ENCODE results near the gene ELK1.

The ELK1 gene

DNA sequence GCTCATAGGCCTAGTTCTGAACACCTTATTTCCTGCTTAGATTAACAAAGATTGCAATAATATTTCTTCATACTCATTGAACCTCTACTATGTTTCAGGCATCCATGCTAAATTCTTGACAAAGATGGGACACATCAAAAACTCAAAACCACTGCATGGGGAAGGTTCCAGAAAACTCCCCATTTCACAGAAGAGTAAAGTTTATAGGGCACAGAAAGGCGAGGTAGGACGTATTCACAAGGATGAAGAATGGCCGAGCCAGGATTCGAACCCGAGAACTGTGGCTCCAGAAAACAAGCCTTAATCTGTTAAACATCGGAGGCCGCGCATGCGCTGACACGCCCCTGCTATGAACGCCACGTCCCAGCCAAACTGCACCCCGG is 7.9 kb upstream of the ELK1 start:
- Mint-ChIP-seq H3K4me3 (peak overlapping the region; percentile 82), H3K27ac (peak overlapping the region; percentile 95), H3K36me3 (peaks cover 22% of the 10 kb centered on the region), H3K4me1 (peaks cover 29% of the 10 kb centered on the region), H3K27me3 (no peaks in the 10 kb centered on the region), H3K9me3 (no peaks in the 10 kb centered on the region)
- ATAC-seq = no peak

DNA sequence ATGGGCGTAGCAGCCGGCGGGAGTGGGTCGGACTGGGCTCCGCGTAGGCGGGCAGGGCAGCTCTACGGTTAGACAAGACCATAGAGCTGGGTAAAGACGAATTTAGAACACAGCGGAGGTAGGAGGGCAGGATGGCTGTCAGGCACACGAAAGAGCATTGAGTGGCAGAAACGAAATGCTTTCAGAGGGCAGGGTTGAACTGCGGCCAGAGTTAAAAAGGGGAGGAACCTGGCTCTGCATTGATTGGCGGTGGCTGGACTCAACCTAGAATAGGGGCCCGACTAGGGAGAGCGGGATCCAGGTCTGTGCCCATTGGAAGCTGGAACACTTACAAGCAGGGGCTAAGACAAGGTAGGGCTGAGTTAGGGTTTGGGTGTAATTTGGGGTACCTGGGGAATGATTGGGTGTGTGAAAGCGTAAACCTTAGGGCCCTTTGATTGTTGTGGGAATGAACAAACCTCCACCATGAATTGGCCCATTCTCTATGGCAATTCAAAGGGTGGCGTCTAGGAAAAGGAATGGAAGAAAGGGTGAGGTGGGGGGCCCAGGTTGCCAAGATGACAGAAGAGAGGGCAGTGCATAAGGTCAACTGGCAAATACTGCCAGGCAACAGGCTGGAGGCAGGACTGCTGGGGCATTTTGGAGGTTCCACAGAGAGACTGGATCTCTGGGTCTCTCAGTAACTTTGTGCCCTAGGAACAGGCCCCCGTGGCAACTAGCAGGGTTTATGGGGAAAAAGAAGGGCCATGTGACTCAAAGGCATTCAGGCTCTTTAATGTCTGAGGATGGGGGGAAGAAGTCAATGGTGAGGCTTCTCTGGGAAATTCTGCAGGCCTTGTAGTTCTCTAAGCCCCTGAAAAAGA is 911 bp upstream of the ELK1 start:
- no peaks in the 10 kb centered on the region for H3K9me3 Mint-ChIP-seq
- H3K27me3 Mint-ChIP-seq = no peaks in the 10 kb centered on the region
- H3K36me3 Mint-ChIP-seq = peaks cover 51% of the 10 kb centered on the region
- H3K27ac Mint-ChIP-seq = peak overlapping the region; percentile 96
- H3K4me3 Mint-ChIP-seq = peak overlapping the region; percentile 85
- H3K4me1 Mint-ChIP-seq = peaks cover 48% of the 10 kb centered on the region
- ATAC-seq = no peak

DNA sequence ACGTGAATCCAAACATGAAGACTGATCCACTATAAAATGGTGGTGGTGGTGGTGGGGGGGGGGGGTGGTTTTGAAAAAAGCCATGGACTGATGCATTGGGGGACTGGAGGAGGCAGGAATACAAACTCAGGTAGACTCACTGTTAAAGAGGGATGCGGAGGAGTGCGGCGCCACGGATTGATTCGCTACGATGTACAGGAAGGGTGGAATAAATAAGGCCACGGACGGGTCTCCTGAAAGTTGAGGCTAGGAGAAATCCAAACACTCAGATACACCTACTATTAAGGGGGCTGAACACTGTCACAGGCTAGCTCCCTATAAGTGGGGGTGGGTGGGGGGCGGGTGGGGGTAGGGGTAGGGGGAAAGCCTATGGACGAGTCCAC is 591 bp downstream of the ELK1 start:
- peaks cover 43% of the 10 kb centered on the region for H3K36me3 Mint-ChIP-seq
- H3K4me3 Mint-ChIP-seq = peak overlapping the region; percentile 85
- peak overlapping the region; percentile 96 for H3K27ac Mint-ChIP-seq
- H3K27me3 Mint-ChIP-seq = no peaks in the 10 kb centered on the region
- H3K9me3 Mint-ChIP-seq = no peaks in the 10 kb centered on the region
- ATAC-seq = no peak
- peaks cover 44% of the 10 kb centered on the region for H3K4me1 Mint-ChIP-seq

DNA sequence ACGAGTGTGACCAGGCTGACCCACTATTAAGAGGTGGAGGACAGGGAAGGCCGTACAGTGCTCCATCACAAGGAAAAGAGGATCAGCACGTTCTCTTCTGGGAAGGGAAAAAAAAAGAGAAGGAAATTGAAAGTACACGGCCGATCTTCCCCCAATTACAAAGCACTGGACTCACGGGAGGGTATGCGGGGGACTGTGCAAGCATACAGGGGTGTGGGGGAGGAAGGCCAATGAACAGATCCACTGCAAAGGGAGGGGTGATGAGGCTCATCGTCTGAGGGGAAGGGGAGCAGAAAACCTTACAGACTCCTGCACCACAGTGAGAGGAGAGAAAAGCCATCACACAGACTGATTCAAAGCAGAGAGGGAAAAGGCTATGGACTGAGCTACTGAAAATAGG is 1.1 kb downstream of the ELK1 start:
- Mint-ChIP-seq H3K4me1 (peaks cover 49% of the 10 kb centered on the region), H3K36me3 (peaks cover 48% of the 10 kb centered on the region), H3K9me3 (no peaks in the 10 kb centered on the region)

DNA sequence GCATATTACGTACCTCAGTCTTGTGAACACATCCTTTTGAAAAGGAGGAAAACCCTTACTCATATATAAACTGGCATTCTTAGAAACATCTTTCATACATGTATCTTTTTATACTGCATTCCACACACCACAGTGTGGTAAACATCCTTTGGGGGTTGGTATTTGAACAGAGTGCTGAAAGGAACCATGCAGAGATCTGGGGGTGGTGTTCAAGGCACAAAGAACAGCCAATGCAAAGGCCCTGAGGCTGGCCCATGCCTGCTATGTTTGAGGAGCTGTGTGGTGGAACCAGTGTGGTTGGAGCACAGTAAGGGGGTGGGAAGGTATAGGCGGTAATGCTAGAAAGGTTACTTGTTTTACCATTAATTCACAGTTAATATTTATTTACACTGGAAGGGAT is 2.0 kb downstream of the ELK1 start:
- Mint-ChIP-seq H3K27ac (peak overlapping the region; percentile 96), H3K27me3 (no peaks in the 10 kb centered on the region), H3K36me3 (peaks cover 46% of the 10 kb centered on the region), H3K9me3 (no peaks in the 10 kb centered on the region), H3K4me3 (peak overlapping the region; percentile 56), H3K4me1 (peaks cover 49% of the 10 kb centered on the region)
- ATAC-seq = no peak

More for the DNA sequence above, 1.1 kb downstream of the ELK1 start:
- Mint-ChIP-seq H3K27me3 (no peaks in the 10 kb centered on the region), H3K27ac (peak overlapping the region; percentile 96), H3K4me3 (peak overlapping the region; percentile 85)
- no peak for ATAC-seq

DNA sequence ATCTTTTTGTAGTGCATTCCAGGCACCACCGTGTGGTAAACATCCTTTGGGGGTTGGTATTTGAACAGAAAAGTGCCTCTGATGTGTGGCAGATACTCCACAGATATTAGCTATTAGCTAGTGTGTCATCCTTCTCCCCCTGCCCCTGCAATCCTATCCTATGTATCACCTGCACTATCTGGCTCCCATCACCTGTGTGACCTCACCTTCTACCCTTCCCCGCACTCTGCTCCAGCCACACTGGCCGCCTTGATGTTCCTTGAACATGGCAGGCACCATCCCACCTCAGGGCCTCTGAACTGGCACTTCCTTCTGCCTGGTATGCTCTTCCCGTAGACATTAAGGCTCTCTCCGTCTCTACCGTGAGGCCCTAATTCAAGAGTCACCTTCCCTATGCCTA is 3.7 kb downstream of the ELK1 start:
- no peaks in the 10 kb centered on the region for H3K9me3 Mint-ChIP-seq
- peaks cover 34% of the 10 kb centered on the region for H3K36me3 Mint-ChIP-seq
- H3K4me1 Mint-ChIP-seq = peaks cover 46% of the 10 kb centered on the region
- H3K27ac Mint-ChIP-seq = peak overlapping the region; percentile 61
- no peak for ATAC-seq
- no peaks in the 10 kb centered on the region for H3K27me3 Mint-ChIP-seq
- H3K4me3 Mint-ChIP-seq = no peak overlapping the region

DNA sequence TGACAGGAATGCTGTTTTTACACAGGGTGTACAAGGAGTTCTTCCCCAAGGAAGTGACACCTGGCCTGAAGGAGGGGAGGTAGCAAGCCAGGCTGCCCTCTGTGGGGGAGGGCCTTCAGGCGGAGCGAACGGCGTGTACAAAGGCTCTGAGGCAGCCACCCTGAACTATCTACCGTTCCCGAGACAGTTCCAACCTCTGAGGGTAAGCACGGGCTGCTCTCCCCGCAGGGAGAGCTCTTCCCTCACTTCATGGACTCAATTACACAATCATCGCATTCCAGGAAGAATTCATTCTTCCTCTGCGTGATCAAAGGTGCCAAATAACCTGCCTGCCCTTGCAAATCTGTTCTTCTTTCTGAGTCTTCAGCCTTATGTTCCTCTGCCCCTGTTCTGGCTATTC is 4.8 kb downstream of the ELK1 start:
- no peak overlapping the region for H3K4me3 Mint-ChIP-seq
- no peaks in the 10 kb centered on the region for H3K9me3 Mint-ChIP-seq
- H3K27me3 Mint-ChIP-seq = no peaks in the 10 kb centered on the region
- no peak for ATAC-seq
- peaks cover 36% of the 10 kb centered on the region for H3K4me1 Mint-ChIP-seq
- H3K27ac Mint-ChIP-seq = no peak overlapping the region
- peaks cover 36% of the 10 kb centered on the region for H3K36me3 Mint-ChIP-seq

DNA sequence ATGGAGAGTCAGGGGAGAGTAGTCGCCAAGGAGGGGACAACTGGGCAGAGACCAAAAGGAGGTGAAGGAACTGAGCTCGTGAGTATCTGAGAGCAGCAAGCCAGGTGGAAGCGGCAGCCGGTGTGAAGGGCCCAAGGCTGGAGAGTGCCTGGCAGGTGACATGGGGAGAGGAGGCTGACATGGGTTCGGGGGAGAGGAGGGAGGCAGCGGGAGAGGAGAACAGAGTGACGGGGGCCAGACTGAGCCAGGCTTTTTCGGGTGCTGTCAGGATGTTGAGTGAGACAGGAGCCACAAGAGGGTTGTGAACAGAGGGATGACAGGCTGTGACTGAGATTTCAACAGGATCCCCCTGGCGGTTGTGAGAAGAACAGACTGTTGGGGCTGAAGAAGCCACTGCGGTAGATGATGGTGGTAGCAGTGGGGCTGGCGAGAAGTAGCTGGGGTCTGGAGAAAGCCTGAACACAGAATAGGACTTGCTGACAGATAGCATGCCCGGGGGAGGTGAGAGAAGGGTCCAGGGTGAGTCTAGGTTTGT is 5.7 kb downstream of the ELK1 start:
- H3K36me3 Mint-ChIP-seq = peaks cover 45% of the 10 kb centered on the region
- H3K4me1 Mint-ChIP-seq = peaks cover 35% of the 10 kb centered on the region

DNA sequence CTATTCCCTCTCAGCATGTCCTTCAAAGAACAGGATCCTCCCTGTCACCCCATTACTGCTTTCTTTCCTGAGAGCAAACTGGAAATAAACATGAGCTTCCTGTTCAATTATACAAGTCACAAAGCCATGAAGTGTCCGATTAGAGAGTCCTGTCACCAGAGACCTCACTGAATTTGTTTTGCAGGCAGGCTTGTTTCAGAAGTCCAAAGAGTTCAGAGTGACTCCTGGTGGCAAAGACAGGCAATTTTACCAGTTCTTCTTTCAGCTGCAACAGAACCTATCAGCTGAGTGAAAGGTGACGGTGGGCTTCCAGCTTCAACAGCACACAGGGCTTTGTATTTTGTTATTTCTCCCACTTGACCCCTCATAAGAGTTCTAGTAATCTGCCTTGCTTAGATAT is 6.4 kb downstream of the ELK1 start:
- ATAC-seq = no peak
- Mint-ChIP-seq H3K36me3 (peaks cover 46% of the 10 kb centered on the region), H3K4me3 (no peak overlapping the region), H3K27me3 (no peaks in the 10 kb centered on the region), H3K4me1 (peaks cover 29% of the 10 kb centered on the region), H3K9me3 (no peaks in the 10 kb centered on the region), H3K27ac (no peak overlapping the region)

More for the DNA sequence above, 5.7 kb downstream of the ELK1 start:
- ATAC-seq = no peak
- Mint-ChIP-seq H3K27ac (no peak overlapping the region), H3K27me3 (no peaks in the 10 kb centered on the region), H3K9me3 (no peaks in the 10 kb centered on the region), H3K4me3 (no peak overlapping the region)

DNA sequence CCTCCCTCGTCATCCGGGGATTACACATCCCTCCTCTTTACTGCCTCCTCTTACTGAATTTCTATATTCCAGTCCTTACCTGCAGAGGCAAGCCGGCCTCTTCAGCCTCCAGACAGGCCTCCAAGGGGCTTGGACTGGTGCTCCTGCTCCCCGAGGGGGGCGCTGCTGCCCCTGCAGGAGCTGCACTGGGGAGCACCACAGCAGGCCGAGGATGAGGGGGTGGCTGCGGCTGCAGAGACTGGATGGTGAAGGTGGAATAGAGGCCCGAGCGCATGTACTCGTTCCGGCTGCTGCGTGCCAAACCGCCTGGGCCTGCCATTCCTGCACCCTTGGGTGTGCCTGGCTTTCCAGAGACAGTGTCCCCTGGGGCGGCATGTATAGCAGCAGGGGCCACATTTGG is 11.5 kb downstream of the ELK1 start:
- H3K9me3 Mint-ChIP-seq = no peaks in the 10 kb centered on the region
- no peaks in the 10 kb centered on the region for H3K27me3 Mint-ChIP-seq
- H3K4me1 Mint-ChIP-seq = peaks cover 19% of the 10 kb centered on the region
- H3K27ac Mint-ChIP-seq = no peak overlapping the region
- H3K4me3 Mint-ChIP-seq = no peak overlapping the region
- no peak for ATAC-seq
- peaks cover 58% of the 10 kb centered on the region for H3K36me3 Mint-ChIP-seq

DNA sequence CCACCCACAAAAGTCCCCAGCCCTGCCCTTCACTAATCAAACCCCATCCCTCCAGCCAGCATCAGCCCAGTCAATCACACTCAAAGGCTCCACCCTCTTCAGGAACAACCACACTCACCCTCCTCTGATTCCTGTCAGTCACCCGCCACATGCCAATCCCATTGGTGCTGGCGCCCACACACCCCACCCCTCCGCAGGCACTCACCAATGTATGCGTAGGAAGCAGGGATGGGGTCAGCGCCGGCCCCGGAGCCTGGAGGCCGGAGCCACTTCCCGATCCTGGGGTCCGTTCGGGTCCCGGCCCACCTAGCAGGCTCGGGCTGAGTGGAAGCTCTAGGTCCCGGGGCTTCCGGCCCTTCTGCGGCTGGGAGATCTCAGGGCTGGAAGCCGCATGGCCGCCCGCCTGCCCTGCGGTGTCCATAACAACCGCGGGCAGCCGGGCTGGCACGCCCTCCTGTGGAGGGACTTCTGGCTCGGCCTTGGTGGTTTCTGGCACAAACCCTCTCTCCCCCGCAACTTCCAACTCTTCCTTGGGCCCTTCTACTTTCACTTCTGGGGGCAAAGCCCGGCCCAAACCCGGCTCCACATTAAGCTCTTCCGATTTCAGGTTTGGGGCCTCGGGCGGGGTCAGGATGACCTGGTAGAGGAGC is 12.7 kb downstream of the ELK1 start:
- peaks cover 24% of the 10 kb centered on the region for H3K4me1 Mint-ChIP-seq
- ATAC-seq = peak; percentile 56
- H3K27ac Mint-ChIP-seq = peak overlapping the region; percentile 43
- no peaks in the 10 kb centered on the region for H3K9me3 Mint-ChIP-seq
- H3K4me3 Mint-ChIP-seq = peak overlapping the region; percentile 29
- no peaks in the 10 kb centered on the region for H3K27me3 Mint-ChIP-seq
- peaks cover 60% of the 10 kb centered on the region for H3K36me3 Mint-ChIP-seq

DNA sequence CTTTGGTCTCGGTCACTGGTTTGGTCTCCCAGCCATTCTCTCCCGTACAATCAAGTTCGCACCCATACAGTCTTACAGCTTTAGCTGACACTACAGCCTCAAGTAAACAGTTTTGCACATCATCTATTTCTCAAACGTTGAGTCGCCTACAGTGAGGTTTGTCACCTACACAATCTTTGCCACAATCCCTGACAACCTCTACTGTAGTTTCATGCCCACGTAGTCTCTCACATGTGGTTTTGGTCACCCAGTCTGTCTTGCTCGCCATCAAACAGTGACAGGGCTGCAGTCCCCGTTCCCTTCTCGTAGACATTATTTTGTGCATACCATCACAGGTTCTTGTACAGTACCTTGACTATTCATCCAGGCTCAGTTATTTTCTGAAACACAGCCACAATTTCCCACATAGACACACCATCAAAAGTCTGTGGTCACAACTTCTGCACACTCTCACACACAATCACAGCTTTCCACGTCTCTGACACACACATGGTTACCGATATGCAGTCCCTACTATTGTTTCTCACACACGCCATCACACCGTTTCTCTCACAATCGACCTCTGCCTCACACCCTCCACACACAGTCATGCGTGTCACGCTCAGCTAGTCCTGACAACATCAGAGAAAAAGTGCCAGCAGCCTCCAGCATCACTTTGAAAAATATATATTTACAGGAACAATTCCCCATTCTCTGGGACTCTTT is 15.3 kb downstream of the ELK1 start:
- Mint-ChIP-seq H3K4me1 (peaks cover 34% of the 10 kb centered on the region), H3K36me3 (peaks cover 45% of the 10 kb centered on the region), H3K4me3 (no peak overlapping the region), H3K27ac (no peak overlapping the region), H3K9me3 (no peaks in the 10 kb centered on the region), H3K27me3 (no peaks in the 10 kb centered on the region)
- ATAC-seq = no peak

DNA sequence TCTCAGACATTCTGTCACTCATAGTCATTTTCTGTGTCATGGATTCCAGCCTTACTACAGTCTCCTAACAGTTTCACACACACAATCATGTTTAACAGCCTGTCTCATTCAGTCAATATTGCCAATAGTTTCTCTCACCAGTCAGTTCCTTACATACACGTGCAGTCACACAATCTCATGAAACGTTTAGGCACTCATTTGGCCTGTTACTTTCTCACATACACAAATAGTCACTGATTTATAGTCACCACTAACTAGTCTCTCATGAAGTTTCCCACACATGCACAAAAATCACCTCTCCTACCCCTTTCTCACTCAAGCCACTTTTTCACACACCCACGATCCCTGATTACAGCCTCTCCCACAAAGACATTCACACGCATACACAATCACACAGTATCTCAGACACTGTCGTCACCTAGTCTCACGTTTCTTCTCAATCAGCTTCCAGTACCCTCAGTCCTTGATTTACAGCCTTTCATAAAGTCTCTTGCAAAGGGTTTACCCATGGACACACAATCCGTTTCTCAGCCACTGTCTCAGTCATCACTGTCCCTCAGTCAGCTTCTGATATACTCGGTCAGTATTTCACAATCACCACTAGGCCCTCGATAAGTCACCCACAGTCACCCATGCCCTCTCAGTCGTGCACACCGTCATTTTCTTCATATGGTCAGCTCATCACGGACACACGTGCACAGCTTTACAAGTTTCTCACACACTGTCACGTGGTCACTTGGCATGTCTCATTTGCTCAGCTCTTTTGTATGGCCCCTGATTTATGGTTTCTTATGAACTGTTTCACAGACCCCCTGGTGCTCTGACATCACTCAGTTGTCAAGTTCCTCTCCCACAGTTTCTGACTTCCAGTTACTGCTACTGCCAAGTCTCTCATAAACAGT is 16.4 kb downstream of the ELK1 start:
- Mint-ChIP-seq H3K27ac (no peak overlapping the region), H3K36me3 (peaks cover 34% of the 10 kb centered on the region), H3K9me3 (no peaks in the 10 kb centered on the region), H3K27me3 (no peaks in the 10 kb centered on the region), H3K4me1 (peaks cover 40% of the 10 kb centered on the region), H3K4me3 (no peak overlapping the region)
- no peak for ATAC-seq

DNA sequence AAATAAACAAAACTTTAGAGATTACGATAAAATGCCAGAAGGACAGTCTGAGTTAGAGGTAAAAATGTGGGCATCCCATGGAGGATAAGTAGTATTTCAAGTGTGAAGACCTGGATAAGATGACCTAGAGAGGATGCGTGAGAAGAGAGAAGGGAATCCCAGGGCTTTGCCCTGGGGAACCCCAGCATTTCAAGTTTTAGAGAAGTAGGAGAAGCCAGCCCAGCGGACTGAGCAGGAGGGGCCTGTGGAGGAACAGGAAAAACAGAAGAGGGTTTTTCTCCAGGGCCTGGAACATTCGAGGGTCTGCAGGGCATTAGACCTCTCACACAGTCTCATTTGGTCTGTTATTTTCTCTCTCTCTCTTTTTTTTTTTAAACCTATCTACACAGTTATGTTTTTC is 17.7 kb downstream of the ELK1 start:
- H3K4me1 Mint-ChIP-seq = peaks cover 39% of the 10 kb centered on the region
- no peaks in the 10 kb centered on the region for H3K9me3 Mint-ChIP-seq
- peak overlapping the region; percentile 64 for H3K27ac Mint-ChIP-seq
- no peak overlapping the region for H3K4me3 Mint-ChIP-seq
- ATAC-seq = peak; percentile 61
- H3K27me3 Mint-ChIP-seq = no peaks in the 10 kb centered on the region
- H3K36me3 Mint-ChIP-seq = peaks cover 29% of the 10 kb centered on the region
